Uterus (tissue), 2 donors: Measurements from ENCODE around the gene TANK.

Experiments
- CTCF ChIP-seq, 4 experiments: fragments of 200-600 bp in 2 of 4; fragments of 450-650 bp in 2 of 4; sonication (generic) in 2 of 4; IDR thresholded peaks; one replicate each; pipeline ENCODE4 v1.5.1; 2016 to 2019; ENCODE audit warnings: antibody characterized with exemption in 4 of 4, mild to moderate bottlenecking in 2 of 4, moderate library complexity in 1 of 4
- POLR2A ChIP-seq, 2 donors: fragments of 450-650 bp; IDR thresholded peaks; one replicate each; pipeline ENCODE4 v1.6.1; 2016; ENCODE audit warnings: antibody characterized with exemption in 2 of 2, mild to moderate bottlenecking in 1 of 2, moderate library complexity in 1 of 2

GRCh38 chr2:161141033-161141432 is 19.2 kb upstream of the TANK start:
- TF ChIP-seq POLR2A (IDR thresholded peaks at IDR 0.05) (no peak), CTCF (IDR thresholded peaks at IDR 0.05) (no peak)
